HTERT RPE-1 (cell line): ENCODE measurements around the gene SLC27A5.
"Not testable (repeated sequence)": the region's sequence is repeated elsewhere in the genome, so short reads cannot be mapped to it uniquely, and the experiment has no call there.

ENCODE experiments used
- in situ Hi-C: fragments of 300-500 bp; cut with MboI; formaldehyde crosslinking; loops from 4 replicates; pipeline ENCODE4 v1.14.3; 2020; ENCODE audit warnings: low sequenced_read_pairs

The SLC27A5 gene

DNA sequence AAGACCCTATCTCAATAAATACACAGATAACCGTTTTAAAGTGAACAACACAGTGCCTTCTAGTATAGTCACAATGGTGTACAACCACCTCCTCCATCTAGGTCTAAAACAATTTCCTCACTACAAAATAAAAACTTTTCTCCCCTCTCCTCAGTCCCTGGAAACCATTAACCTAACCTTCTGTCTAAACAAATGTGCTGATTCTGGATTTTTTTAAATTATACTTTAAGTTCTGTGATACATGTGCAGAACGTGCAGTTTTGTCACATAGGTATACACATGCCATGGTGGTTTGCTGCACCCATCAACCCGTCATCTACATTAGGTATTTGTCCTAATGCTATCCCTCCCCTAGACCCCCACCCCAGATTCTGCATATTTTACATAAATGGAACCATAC is 17.6 kb upstream of the SLC27A5 start:
- in situ Hi-C loops = no loop called here

GRCh38 chr19:58522709-58523108 is 10.9 kb upstream of the SLC27A5 start:
- in situ Hi-C loops = no loop called here

GRCh38 chr19:58521651-58522050 is 9.9 kb upstream of the SLC27A5 start:
- in situ Hi-C loops = no loop called here

- in situ Hi-C loops = no loop called here
Observed at GRCh38 chr19:58520257-58520599, 8.4 kb upstream of the SLC27A5 start.

DNA sequence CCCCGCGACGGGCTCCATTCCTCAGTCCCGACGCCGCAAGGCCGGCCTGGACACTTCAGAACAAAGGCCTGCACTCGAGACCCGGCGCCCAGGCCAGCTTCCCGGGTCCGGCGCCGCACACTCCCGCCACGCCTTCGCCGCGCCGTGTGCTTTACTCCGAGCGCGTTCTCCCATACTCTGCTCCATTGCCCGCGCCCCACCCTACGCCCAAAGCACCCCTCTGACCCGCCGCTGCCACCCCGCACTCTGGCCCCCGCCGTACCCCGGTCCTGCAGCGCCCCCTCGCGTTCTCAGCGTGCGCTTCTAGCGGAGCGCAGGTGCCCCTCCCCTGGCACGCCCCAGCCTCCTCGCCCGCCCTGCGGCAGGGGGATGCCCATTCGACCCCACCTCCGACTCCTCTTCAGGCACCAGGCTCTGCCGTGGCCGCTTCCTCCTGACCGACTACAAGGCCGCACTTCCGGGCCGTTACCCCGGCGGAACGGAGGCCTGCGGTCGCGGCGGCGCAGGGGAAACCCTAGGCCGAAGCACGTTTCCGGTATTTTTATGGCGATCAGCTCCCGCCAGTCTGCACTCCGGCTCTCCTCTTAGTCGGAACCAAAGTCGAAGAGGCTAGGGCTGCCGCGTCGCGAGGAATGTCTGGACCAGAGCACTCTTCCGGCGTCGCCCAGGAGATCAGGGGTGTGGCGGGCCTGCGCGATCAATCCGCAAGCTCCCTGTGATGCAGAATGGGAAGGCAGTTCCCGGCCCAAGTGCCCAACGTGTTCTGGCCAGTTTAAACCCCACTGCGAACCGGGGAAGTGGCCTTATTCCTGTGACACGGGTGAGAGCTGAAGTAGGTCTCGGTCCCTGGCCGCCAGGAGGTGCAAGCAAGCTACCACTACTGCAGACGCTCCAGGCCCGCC is 7.8 kb upstream of the SLC27A5 start, which contains the start of gene ZBTB45:
TSS of gene ZBTB45 (minus strand) at position 456 of the 902 bp plus-strand sequence. CDS start 2,137 bp downstream, outside the sequence.
- in situ Hi-C loops = no loop called here

GRCh38 chr19:58519087-58519354 is 7.2 kb upstream of the SLC27A5 start:
- in situ Hi-C loops = no loop called here

- in situ Hi-C loops = no loop called here
Observed at GRCh38 chr19:58518256-58519086, 6.7 kb upstream of the SLC27A5 start.

DNA sequence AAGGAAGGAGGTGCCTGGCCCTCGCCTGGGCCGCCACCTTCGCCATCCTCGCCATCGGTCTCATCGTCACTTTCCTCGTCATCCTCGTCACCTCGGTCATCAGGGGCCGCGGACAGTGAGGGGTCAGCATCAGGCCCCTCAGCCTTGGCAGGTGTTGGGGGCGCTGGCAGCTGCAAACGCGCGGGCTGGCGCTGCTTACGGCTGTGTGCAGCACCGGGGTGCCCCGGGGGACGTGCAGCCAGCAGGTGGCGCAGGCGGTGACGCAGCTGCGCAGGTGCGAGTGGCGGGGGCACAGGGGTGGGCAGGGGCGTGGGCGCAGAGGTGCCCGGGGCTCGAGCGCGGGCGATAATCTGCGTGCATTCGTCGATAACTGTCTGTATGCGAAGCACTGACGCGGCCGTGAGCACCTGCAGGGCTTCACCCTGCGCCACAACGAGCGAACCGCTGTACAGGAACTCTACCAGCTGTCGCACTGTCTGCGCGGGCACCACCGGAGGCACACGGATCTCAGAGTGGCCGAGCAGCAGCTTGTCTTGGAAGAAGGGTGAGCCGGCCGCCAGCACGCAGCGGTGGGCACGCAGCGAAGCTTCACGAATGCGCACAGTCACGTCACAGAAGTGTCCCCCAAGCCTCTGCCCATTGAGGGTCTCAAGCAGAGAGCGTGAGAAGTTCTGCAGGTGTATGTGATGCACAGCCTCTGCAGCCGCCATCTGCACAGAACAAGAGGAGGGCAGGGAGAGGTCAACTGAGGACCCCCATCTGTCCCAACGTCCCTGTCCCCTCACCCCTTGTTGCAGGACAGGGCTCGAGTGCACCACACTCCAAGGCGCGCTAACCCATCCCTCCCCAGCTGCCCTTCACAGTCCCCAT is 5.4 kb upstream of the SLC27A5 start:
- in situ Hi-C loops = no loop called here

DNA sequence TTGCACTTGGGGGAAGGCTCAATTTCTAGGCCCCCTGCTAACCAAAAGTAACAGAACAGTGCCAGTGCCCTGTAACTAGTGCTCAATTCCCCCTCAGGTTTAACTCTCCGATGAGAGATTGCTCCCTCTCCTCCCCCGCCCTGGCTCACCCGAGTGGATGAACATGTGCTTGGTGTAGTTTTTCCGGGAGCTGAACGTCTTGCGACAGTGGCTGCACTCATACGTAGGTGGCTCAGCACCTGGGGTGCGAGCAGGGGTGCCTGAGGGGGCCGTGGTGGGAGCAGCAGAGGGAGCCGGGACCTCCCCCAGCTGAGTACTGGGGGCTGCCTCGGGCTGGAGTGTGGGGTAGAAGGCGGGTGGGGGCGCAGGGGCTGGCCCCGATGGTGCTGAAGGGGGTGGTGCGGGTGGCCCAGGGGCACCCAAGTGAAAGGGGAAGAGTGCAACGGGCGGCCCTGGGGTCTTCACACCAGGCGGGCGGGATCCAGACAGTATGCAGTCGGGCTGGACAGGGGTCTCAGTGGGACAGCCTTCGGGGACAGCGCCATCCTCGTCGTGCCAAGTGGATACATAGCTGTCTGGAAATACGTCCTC is 4.5 kb upstream of the SLC27A5 start:
- in situ Hi-C loops = no loop called here

DNA sequence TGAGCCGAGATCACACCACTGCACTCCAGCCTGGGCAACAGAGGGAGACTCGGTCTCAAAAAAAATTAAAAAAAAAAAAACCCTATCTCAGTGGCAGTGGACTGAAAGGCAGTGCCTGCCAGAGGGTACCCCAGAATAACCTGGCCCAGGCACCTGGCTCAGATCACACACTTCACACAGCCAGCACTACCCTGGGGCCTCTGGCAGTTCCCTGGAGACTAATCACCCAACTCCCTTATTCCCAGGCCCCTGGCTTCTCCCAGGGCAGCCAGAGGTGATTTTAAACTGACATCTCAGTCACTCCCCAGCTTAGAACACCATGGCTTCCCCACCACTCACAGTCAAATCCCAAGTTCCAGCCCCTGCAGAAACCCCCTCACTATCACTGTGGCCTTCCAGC is 3.5 kb upstream of the SLC27A5 start:
- in situ Hi-C loops = no loop called here

- in situ Hi-C loops = no loop called here
Observed at GRCh38 chr19:58514564-58515022, 2.8 kb upstream of the SLC27A5 start.

- in situ Hi-C loops = no loop called here
Observed at GRCh38 chr19:58513694-58514563, 2.1 kb upstream of the SLC27A5 start.

DNA sequence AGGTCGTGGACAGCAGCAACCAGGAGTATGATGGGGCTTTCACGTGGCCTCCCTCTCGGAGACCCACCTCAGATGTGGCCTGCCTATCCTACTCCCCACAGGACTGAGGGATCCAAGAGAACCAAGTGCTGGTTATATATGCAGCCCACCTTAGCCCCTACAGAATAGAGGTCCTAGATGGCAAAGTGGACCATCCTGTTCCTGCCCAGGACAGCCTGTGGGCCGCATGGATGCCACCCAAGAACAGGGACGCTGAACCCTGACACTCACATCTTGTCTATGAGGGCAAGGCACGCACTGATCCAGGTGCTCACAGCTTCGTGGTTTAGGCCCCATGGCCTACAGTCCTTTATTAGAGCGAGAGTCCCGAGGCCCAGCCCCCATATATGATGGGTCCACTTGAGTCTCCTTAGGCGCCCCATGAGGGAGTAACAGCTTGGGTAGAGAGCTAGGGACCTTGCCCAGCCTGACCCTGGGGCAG is 1.5 kb upstream of the SLC27A5 start:
- in situ Hi-C loops = no loop called here

DNA sequence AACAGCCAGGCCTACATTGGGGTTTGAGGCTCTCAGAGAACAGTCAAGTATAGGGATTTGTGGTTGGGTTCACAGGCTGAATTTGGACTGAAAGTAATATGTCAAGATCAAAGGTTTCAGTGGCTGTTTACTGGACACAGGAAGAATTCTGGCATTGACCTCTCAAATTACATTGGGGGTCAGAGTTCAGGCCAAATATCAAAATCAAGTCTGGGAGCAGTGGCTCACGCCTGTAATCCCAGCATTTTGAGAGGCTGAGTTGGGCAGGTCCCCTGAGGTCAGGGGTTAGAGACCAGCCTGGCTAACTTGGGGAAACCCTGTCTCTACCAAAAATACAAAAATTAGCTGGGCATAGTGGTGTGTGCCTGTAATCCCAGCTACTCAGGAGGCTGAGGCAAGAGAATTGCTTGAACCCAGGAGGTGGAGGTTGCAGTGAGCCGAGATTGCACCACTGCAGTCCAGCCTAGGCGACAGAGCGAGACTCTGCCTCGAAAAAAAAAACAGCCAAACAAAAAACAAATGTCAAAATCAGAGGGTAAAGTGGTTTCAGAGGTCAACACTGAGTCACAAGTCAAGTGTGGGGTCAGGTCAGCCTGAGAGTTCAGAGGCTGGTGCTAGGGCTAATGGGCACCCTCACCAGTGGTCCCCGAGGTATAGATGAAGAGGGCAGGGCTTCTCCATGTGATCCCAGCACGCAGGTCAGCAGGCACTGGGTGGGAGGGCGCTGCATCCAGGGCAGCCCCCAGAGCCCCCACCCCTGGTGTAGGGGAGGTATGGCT is 1.5 kb downstream of the SLC27A5 start:
- in situ Hi-C loops = no loop called here

GRCh38 chr19:58509731-58510083 is 2.1 kb downstream of the SLC27A5 start:
- in situ Hi-C loops = no loop called here

DNA sequence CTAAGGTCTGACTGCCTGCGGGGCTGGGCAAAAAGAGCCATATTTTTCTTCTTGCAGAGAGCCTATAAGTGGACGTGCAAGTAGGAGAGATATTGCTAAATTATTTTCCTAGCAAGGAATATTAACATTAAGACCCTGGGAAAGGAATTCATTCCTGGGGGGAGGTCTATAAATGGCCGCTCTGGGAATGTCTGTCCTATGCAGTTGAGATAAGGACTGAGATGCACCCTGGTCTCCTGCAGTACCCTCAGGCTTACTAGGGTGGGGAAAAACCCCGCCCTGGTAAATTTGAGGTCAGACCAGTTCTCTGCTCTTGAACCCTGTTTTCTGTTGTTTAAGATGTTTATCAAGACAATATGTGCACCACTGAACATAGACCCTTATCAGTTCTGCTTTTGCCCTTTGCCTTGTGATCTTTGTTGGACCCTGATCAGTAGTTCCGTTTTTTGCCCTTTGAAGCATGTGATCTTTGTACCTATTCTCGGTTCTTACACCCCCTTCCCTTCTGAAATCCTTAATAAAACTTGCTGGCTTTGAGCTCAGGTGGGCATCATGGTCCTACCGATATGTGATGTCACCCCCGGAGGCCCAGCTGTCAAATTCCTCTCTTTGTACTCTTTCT is 4.1 kb downstream of the SLC27A5 start:
- in situ Hi-C loops = not testable (repeated sequence)

- in situ Hi-C loops = no loop called here
Observed at GRCh38 chr19:58500242-58500641, 11.6 kb downstream of the SLC27A5 start.
